NCI-H2107 treated with DMSO at 0.1 percent for 48 hours (cell line): ENCODE results near the gene PTPA.
"Not testable (repeated sequence)": the region's sequence is repeated elsewhere in the genome, so short reads cannot be mapped to it uniquely, and the experiment has no call there.

Experiments
- DNase-seq: peaks from one replicate; lab custom pipeline; 2025; ENCODE audit not compliant: unreplicated experiment; lab: John Stamatoyannopoulos, UW

PTPA gene

DNA sequence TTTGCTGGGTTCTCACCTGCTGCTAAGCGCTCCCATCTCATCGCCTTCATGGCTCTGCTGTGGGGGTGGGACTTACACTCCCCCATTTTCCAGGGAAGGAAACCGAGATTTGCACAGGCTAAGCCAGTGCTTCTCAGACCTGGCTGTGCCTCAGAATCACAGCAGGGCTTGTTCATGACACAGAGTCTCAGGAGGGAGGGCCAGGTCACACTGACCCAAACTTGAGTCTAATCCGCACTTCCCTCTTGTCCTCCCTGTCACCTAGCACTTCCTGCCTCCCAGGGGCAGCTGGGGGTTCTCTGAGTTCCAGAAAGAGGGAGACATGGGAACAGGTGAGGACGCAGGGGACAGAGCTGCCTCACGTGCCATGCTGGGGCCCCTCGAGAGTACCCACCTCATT lies 82.4 kb downstream of the PTPA start:
- DNase-seq: no peak

DNA sequence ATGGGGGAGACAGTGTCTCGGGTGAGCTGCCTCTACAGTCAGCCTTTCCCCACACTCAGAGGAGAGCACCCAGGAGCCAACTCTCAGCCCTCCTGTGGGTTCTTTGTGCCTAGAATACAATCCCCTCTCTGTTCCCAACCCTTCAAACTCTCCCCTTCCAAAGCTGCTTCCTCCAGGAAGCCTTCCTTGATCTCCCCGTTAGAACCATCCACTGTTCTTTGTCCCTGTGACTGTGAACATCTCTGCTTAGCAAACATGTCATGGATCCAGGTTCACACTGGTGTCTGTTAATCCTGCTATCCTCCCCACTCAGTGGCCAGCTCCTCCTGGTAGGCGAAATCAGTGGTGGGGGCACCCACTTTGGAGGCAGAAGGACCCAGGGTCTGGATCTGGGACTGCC lies 83.0 kb downstream of the PTPA start:
- DNase-seq: no peak

GRCh38 chr9:129195606-129196005 lies 84.4 kb downstream of the PTPA start:
- DNase-seq: no peak

DNA sequence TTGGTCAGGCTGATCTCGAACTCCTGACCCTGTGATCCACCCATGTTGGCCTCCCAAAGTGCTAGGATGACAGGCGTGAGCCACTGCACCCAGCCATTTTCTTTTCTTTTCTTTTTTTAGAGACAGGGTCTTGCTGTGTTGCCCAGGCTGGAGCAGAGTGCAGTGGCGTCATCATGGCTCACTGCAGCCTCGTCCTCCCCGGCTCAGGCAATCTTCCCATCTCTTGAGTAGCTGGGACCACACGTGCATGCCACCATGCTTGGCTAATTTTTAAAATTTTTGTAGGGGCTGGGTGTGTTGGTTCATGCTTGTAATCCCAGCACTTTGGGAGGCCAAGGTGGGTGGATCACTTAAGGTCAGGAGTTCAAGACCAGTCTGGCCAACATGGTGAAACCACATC lies 85.8 kb downstream of the PTPA start:
- DNase-seq: not testable (repeated sequence)

DNA sequence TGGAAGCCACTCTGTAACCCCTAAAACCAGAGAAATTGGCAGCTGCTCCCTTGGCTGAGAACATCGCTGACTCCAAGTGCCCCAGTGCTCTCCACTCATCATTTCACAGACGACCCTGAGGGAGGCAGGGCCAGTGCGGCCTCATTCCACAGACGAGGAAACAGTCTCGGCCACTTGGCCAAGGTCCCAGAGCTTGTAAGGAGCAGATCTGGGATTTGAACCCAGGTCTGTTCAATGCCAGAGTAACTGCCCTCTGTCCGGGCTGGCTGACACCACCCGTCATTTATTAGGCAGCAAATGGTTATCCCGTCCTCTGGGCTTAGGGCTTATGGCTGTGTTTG lies 86.7 kb downstream of the PTPA start:
- DNase-seq: no peak
